ENCODE measurements around the gene F2RL2.

GRCh38 chr5:76616206-76616605 lies 7.0 kb downstream of the F2RL2 start:
- TF ChIP-seq, protein P1, sequence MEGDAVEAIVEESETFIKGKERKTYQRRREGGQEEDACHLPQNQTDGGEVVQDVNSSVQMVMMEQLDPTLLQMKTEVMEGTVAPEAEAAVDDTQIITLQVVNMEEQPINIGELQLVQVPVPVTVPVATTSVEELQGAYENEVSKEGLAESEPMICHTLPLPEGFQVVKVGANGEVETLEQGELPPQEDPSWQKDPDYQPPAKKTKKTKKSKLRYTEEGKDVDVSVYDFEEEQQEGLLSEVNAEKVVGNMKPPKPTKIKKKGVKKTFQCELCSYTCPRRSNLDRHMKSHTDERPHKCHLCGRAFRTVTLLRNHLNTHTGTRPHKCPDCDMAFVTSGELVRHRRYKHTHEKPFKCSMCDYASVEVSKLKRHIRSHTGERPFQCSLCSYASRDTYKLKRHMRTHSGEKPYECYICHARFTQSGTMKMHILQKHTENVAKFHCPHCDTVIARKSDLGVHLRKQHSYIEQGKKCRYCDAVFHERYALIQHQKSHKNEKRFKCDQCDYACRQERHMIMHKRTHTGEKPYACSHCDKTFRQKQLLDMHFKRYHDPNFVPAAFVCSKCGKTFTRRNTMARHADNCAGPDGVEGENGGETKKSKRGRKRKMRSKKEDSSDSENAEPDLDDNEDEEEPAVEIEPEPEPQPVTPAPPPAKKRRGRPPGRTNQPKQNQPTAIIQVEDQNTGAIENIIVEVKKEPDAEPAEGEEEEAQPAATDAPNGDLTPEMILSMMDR (IDR thresholded peaks at IDR 0.05; ENCODE audit: poor library complexity, severe bottlenecking), result no peak
- no peak for TF ChIP-seq TAF1 (IDR thresholded peaks at IDR 0.05; ENCODE audit: low read depth)
- TF ChIP-seq RAD21 (conservative IDR thresholded peaks at IDR 0.05), result no peak
- no peak for TF ChIP-seq EP300 (conservative IDR thresholded peaks at IDR 0.05; ENCODE audit: poor library complexity, severe bottlenecking)
- TF ChIP-seq, protein P2, sequence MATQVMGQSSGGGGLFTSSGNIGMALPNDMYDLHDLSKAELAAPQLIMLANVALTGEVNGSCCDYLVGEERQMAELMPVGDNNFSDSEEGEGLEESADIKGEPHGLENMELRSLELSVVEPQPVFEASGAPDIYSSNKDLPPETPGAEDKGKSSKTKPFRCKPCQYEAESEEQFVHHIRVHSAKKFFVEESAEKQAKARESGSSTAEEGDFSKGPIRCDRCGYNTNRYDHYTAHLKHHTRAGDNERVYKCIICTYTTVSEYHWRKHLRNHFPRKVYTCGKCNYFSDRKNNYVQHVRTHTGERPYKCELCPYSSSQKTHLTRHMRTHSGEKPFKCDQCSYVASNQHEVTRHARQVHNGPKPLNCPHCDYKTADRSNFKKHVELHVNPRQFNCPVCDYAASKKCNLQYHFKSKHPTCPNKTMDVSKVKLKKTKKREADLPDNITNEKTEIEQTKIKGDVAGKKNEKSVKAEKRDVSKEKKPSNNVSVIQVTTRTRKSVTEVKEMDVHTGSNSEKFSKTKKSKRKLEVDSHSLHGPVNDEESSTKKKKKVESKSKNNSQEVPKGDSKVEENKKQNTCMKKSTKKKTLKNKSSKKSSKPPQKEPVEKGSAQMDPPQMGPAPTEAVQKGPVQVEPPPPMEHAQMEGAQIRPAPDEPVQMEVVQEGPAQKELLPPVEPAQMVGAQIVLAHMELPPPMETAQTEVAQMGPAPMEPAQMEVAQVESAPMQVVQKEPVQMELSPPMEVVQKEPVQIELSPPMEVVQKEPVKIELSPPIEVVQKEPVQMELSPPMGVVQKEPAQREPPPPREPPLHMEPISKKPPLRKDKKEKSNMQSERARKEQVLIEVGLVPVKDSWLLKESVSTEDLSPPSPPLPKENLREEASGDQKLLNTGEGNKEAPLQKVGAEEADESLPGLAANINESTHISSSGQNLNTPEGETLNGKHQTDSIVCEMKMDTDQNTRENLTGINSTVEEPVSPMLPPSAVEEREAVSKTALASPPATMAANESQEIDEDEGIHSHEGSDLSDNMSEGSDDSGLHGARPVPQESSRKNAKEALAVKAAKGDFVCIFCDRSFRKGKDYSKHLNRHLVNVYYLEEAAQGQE (IDR thresholded peaks at IDR 0.05; ENCODE audit: borderline replicate concordance), result no peak

Measured in neural cell (in vitro differentiated cells).